ENCODE data around the gene CFAP210. TPM values are rescaled to one million over a fixed set of nuclear protein-coding genes. Genes with fewer than 3 reads are reported as not detected.

CFAP210 gene
- total RNA-seq, result not detected in 2 replicates

GRCh38 chr2:169694113-169694893 is at the start of gene CFAP210, which contains the start of gene PHOSPHO2:
Gene CFAP210, minus strand, starts transcription at chr2:169694405. Its CDS starts 78 bp downstream, at chr2:169694327.
Gene PHOSPHO2, plus strand, starts transcription at chr2:169694469. Its CDS starts 6,503 bp downstream, at chr2:169700972.

Other genes starting within 250 kb of the CFAP210 start
- gene BBS5, start 214.9 kb downstream of the CFAP210 start, total RNA-seq, result 2.8 and 12.1 TPM in 2 replicates
- gene KLHL41, start 184.7 kb downstream of the CFAP210 start, total RNA-seq, result 0.13 and 5.7 TPM in 2 replicates
- 5.8 and 13.2 TPM in 2 replicates for gene FASTKD1, start 120.5 kb downstream of the CFAP210 start, total RNA-seq
- gene PPIG, start 110.1 kb downstream of the CFAP210 start, total RNA-seq, result 10.9 and 20.8 TPM in 2 replicates
- gene PHOSPHO2, start 64 bp upstream of the CFAP210 start, total RNA-seq, result 2.2 and 8.3 TPM in 2 replicates
- gene KLHL23, start 39.4 kb upstream of the CFAP210 start, total RNA-seq, result 4.1 and 7.4 TPM in 2 replicates
- gene SSB, start 104.5 kb upstream of the CFAP210 start, total RNA-seq, result 63.9 and 110 TPM in 2 replicates
- gene METTL5, start 130.5 kb upstream of the CFAP210 start, total RNA-seq, result 59.1 and 65.3 TPM in 2 replicates
- gene UBR3, start 133.0 kb upstream of the CFAP210 start, total RNA-seq, result 10.9 and 19.1 TPM in 2 replicates

Measured in epithelial cell of alveolus of lung (primary cell).